Caco-2 (cell line): Measurements from ENCODE around the gene MTF1. TPM values are rescaled to one million over a fixed set of nuclear protein-coding genes. Genes with fewer than 3 reads are reported as not detected.
"Not testable (repeated sequence)": the region's sequence is repeated elsewhere in the genome, so short reads cannot be mapped to it uniquely, and the experiment has no call there.

Source experiments
- BruUV-seq: library from RNA; stranded (reverse); fragments of 400-500 nt; replicated peaks from 2 replicates; lab custom pipeline; 2021; lab: Mats Ljungman, UMichigan
- CTCF ChIA-PET: fragments of 300-600 bp; sonication (Branson Sonifier 250); formaldehyde crosslinking; loops from one replicate; lab custom pipeline; 2022; ENCODE audit warnings: antibody characterized with exemption; lab: Charles Lee
- POLR2A ChIA-PET: fragments of 300-600 bp; sonication (Branson Sonifier 250); formaldehyde crosslinking; loops from one replicate; lab custom pipeline; 2022; ENCODE audit warnings: antibody characterized with exemption; lab: Charles Lee
- DNase-seq, 2 experiments: peaks; one replicate each; pipeline versions ENCODE4 v3.0.0 to v3.0.0-alpha.2; 2020 to 2022
- H3K27me3 ChIP-seq: replicated peaks from 2 replicates; pipeline ENCODE4 v1.6.0; 2011; ENCODE audit warnings: low read length; ENCODE audit not compliant: control insufficient read depth, insufficient read depth
- H3K36me3 ChIP-seq: 2 replicates; pipeline ENCODE4 v1.5.1; 2011; ENCODE audit warnings: low read length; ENCODE audit not compliant: control insufficient read depth, insufficient read depth
- H3K4me1 ChIP-seq: fragments of 250-450 bp; sonication (Bioruptor Pico); 2 replicates; pipeline ENCODE4 v1.5.1; 2020; ENCODE audit warnings: mild to moderate bottlenecking
- H3K4me3 ChIP-seq: 2 replicates; pipeline ENCODE4 v1.5.1; 2011; ENCODE audit warnings: low read depth, mild to moderate bottlenecking, control low read depth, low read length
- H3K9me3 ChIP-seq: fragments of 250-450 bp; sonication (Bioruptor Pico); 2 replicates; pipeline ENCODE4 v1.5.1; 2020; ENCODE audit warnings: mild to moderate bottlenecking, moderate library complexity
- H3K27ac Mint-ChIP-seq: one replicate; pipeline ENCODE4 v1.8.0; 2022; ENCODE audit warnings: mixed read lengths; ENCODE audit not compliant: unreplicated experiment
- H3K27me3 Mint-ChIP-seq: one replicate; pipeline ENCODE4 v1.8.0; 2022; ENCODE audit warnings: mixed read lengths; ENCODE audit not compliant: insufficient read depth, unreplicated experiment
- H3K36me3 Mint-ChIP-seq: one replicate; pipeline ENCODE4 v1.8.0; 2022; ENCODE audit warnings: mild to moderate bottlenecking, mixed read lengths; ENCODE audit not compliant: insufficient read depth, unreplicated experiment
- H3K4me1 Mint-ChIP-seq: one replicate; pipeline ENCODE4 v1.8.0; 2022; ENCODE audit warnings: low read depth, mixed read lengths; ENCODE audit not compliant: unreplicated experiment
- H3K4me3 Mint-ChIP-seq: one replicate; pipeline ENCODE4 v1.8.0; 2022; ENCODE audit warnings: mild to moderate bottlenecking, moderate library complexity, mixed read lengths; ENCODE audit not compliant: unreplicated experiment
- H3K9me3 Mint-ChIP-seq: one replicate; pipeline ENCODE4 v1.8.0; 2022; ENCODE audit warnings: mixed read lengths; ENCODE audit not compliant: unreplicated experiment
- CTCF ChIP-seq, 2 experiments: fragments of 200-600 bp in 1 of 2; IDR thresholded peaks; 1 replicate in 1 of 2; 2 replicates in 1 of 2; pipeline versions ENCODE4 v1.5.1 to v1.8.0; 2011 to 2022; ENCODE audit warnings: antibody characterized with exemption in 1 of 2, control low read depth in 1 of 2, inconsistent platforms in 1 of 2, low read depth in 1 of 2, low read length in 1 of 2, mild to moderate bottlenecking in 1 of 2, moderate library complexity in 1 of 2; ENCODE audit not compliant: insufficient read depth in 1 of 2, severe bottlenecking in 1 of 2, unreplicated experiment in 1 of 2
- intact Hi-C: fragments of 100-400 bp; cut with micrococcal nuclease; formaldehyde crosslinking; loops from one replicate; pipeline ENCODE4 v1.10.0; 2022; ENCODE audit not compliant: unreplicated experiment
- total RNA-seq: library from RNA; stranded (reverse); gene quantifications from 2 replicates; pipeline ENCODE4 v1.2.3, GENCODE V29; 2022

The MTF1 gene
- total RNA-seq, 1 experiment from 2014 or later: 8.4 TPM

DNA sequence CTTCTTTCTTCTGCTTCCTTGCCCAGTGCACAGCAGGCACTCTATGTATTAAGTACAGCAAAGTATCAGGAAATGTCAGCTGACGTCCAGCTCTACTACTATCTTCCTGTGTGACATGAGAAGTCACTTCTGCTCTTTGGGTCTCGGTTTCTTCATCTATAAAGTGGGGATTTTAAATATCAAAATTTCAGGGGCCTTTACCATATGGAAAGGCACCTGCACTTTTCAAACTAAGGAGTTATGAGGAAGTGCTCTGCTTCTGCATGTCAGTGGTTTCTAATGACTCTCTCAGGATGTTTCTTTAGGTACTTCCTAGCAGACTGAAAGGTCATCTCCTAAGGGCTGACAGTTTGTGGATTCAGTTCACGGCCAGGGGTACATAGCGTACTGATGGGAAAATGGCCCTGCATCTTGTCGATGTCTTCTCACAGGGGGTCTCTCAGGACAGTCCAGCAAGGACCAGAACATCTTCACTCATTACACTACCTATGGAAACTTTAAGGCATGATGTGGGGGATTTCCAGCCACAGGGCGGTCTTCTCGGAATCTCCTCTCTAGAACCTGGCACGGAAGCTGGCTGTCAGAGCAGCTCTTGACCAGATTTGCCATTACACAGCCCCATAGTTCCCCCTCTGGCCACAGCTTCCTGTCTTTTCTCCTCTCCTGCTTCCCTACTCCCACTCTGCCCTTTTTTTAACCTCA lies 42.0 kb upstream of the MTF1 start:
- H3K36me3 Mint-ChIP-seq: peaks cover 12% of the 10 kb centered on the region
- H3K27ac Mint-ChIP-seq: no peak overlapping the region
- ChIA-PET CTCF (no interaction called here), POLR2A (no interaction called here)
- no peak for TF ChIP-seq CTCF (IDR thresholded peaks at IDR 0.05; ENCODE audit: insufficient read depth in 1 of 2, low read depth in 1 of 2, low read length in 1 of 2, severe bottlenecking in 1 of 2, unreplicated experiment in 1 of 2)
- Histone ChIP-seq H3K9me3 (no peaks in the 10 kb centered on the region), H3K4me1 (peaks cover 6% of the 10 kb centered on the region), H3K36me3 (no peaks in the 10 kb centered on the region), H3K27me3 (no peaks in the 10 kb centered on the region), H3K4me3 (no peak overlapping the region)
- no peaks in the 10 kb centered on the region for H3K9me3 Mint-ChIP-seq
- no peak overlapping the region for H3K4me3 Mint-ChIP-seq
- BruUV-seq: no TSS peak
- no peak for DNase-seq
- H3K27me3 Mint-ChIP-seq: no peaks in the 10 kb centered on the region
- no peaks in the 10 kb centered on the region for H3K4me1 Mint-ChIP-seq
- intact Hi-C loops: no loop called here

- H3K4me1 Mint-ChIP-seq, POLR2A ChIA-PET, H3K4me3 Mint-ChIP-seq, H3K27me3 ChIP-seq, H3K9me3 ChIP-seq, H3K4me1 ChIP-seq, H3K27me3 Mint-ChIP-seq, H3K4me3 ChIP-seq, H3K36me3 ChIP-seq, H3K9me3 Mint-ChIP-seq, CTCF ChIA-PET, BruUV-seq, intact Hi-C loops, DNase-seq, H3K27ac Mint-ChIP-seq: not testable (repeated sequence)
- H3K36me3 Mint-ChIP-seq: peaks cover 12% of the 10 kb centered on the region
These were observed 38.2 kb upstream of the MTF1 start for GRCh38 chr1:37897563-37897962.

- Mint-ChIP-seq H3K4me1 (no peaks in the 10 kb centered on the region), H3K27ac (no peak overlapping the region), H3K27me3 (no peaks in the 10 kb centered on the region), H3K9me3 (no peaks in the 10 kb centered on the region), H3K36me3 (peaks cover 5% of the 10 kb centered on the region), H3K4me3 (no peak overlapping the region)
- Histone ChIP-seq H3K27me3 (no peaks in the 10 kb centered on the region), H3K4me3 (no peak overlapping the region), H3K4me1 (no peaks in the 10 kb centered on the region), H3K36me3 (no peaks in the 10 kb centered on the region), H3K9me3 (no peaks in the 10 kb centered on the region)
- POLR2A ChIA-PET: no interaction called here
- no peak for TF ChIP-seq CTCF (IDR thresholded peaks at IDR 0.05; ENCODE audit: insufficient read depth in 1 of 2, low read depth in 1 of 2, low read length in 1 of 2, severe bottlenecking in 1 of 2, unreplicated experiment in 1 of 2)
- intact Hi-C loops: no loop called here
- no peak for DNase-seq
- BruUV-seq: no TSS peak
- CTCF ChIA-PET: no interaction called here
These were observed 34.3 kb upstream of the MTF1 start for GRCh38 chr1:37893673-37894072.
